Measurements from ENCODE around the gene VWA8. TPM values are rescaled to one million over a fixed set of nuclear protein-coding genes. Genes with fewer than 3 reads are reported as not detected.
"Not testable (repeated sequence)": the region's sequence is repeated elsewhere in the genome, so short reads cannot be mapped to it uniquely, and the experiment has no call there.

Gene VWA8
- total RNA-seq, 1 donor from 2014 or later = 15.8 TPM

DNA sequence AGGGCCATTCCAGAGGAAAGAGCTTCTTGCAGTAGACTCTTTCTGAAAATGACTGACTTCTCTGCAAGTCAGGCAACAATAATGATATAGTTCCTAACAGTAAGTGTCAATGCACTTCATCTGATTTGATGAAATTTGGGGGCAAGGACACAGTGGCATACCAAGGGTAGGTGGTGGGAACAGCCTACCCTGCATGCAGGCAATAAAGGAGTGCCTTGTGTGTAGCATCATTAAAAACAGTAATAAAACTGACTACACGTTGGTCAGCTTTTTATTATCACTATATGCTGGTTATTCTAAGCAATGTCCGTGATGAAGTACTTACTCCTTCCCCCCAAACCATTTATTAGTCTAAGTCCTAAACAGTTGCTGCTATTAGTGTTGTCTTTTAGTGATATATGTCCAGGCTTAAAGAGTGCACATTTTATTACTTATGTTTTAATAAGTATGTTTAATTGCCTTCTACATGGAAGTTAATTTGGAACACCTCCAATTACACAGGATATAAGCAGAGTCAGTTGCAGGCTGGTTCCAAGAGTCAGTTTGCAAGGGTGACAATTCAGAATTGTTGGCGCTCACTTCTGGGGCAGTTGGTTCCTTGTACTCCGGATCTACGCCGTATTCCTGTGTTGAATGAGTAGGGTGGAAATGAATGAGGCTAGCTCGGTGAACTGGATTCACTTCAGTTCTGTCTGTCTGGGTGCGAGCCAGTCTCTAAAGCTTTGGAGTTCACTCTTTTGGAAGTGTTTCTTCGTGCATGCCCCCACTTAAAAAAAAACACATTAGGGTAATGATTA, 419.6 kb downstream of the VWA8 start:
- peak; percentile 25 for DNase-seq (ENCODE audit: extremely low spot score, unreplicated experiment)

DNA sequence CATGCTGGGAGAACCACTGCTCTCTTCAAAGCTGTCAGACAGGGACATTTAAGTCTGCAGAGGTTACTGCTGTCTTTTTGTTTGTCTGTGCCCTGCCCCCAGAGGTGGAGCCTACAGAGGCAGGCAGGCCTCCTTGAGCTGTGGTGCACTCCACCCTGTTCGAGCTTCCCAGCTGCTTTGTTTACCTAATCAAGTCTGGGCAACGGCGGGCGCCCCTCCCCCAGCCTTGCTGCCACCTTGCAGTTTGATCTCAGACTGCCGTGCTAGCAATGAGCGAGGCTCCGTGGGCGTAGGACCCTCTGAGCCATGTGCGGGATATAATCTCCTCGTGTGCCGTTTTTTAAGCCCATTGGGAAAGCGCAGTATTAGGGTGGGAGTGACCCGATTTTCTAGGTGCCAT, 420.7 kb downstream of the VWA8 start:
- peak; percentile 64 for DNase-seq (ENCODE audit: extremely low spot score, unreplicated experiment)
- H3K9me3 Mint-ChIP-seq (ENCODE audit: unreplicated experiment); H3K27ac Mint-ChIP-seq (ENCODE audit: unreplicated experiment); H3K36me3 Mint-ChIP-seq (ENCODE audit: unreplicated experiment); H3K4me1 Mint-ChIP-seq (ENCODE audit: unreplicated experiment); H3K4me3 Mint-ChIP-seq (ENCODE audit: unreplicated experiment): not testable (repeated sequence)
- peaks cover 28% of the 10 kb centered on the region for H3K27me3 Mint-ChIP-seq (ENCODE audit: unreplicated experiment)

More for the DNA sequence above, 419.6 kb downstream of the VWA8 start:
- no peak overlapping the region for H3K27ac Mint-ChIP-seq (ENCODE audit: unreplicated experiment)
- H3K4me1 Mint-ChIP-seq (ENCODE audit: unreplicated experiment) = no peaks in the 10 kb centered on the region
- no peaks in the 10 kb centered on the region for H3K9me3 Mint-ChIP-seq (ENCODE audit: unreplicated experiment)
- TF ChIP-seq, protein P1, sequence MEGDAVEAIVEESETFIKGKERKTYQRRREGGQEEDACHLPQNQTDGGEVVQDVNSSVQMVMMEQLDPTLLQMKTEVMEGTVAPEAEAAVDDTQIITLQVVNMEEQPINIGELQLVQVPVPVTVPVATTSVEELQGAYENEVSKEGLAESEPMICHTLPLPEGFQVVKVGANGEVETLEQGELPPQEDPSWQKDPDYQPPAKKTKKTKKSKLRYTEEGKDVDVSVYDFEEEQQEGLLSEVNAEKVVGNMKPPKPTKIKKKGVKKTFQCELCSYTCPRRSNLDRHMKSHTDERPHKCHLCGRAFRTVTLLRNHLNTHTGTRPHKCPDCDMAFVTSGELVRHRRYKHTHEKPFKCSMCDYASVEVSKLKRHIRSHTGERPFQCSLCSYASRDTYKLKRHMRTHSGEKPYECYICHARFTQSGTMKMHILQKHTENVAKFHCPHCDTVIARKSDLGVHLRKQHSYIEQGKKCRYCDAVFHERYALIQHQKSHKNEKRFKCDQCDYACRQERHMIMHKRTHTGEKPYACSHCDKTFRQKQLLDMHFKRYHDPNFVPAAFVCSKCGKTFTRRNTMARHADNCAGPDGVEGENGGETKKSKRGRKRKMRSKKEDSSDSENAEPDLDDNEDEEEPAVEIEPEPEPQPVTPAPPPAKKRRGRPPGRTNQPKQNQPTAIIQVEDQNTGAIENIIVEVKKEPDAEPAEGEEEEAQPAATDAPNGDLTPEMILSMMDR (IDR thresholded peaks at IDR 0.05) = no peak
- H3K36me3 Mint-ChIP-seq (ENCODE audit: unreplicated experiment) = no peaks in the 10 kb centered on the region
- H3K4me3 Mint-ChIP-seq (ENCODE audit: unreplicated experiment) = no peak overlapping the region
- H3K27me3 Mint-ChIP-seq (ENCODE audit: unreplicated experiment) = peaks cover 24% of the 10 kb centered on the region

DNA sequence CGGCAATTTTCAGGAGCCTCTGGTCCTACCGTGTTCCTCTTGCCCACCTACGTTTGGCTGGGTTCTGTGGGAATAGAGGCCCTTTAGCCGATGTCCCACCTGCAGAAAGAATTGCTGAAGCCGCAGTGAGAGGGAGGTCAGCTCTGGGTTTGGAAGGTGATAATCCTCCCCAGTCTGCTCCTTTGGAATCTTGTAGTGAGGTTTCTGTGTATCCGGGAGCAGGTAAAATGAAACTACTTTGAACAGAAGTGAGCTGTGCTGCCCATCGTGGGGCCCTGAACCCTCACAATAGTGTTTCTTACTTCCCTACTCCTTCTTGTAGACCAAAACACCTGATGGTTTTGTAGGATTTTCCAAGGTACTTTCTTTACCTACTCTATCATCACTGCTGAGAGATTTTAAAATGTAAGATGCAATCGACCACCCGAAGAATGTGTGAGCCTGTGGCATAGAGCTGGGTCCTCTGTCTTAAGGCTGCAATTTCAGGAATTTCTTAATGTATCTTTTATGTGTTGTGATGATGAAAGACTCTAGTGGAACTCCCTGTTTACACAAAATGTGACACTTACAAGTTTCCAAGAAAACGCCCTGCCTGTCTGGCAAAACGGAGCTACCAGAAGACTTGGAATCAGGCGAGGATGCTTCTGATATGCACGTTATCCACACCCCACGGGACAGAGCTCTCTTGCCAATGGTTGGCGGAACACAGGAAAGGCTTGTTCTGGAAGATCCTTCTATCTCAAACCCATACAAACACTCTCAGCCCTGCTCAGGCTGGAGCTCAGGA, 427.4 kb downstream of the VWA8 start:
- Mint-ChIP-seq H3K27me3 (ENCODE audit: unreplicated experiment) (peaks cover 40% of the 10 kb centered on the region), H3K9me3 (ENCODE audit: unreplicated experiment) (no peaks in the 10 kb centered on the region), H3K36me3 (ENCODE audit: unreplicated experiment) (no peaks in the 10 kb centered on the region), H3K27ac (ENCODE audit: unreplicated experiment) (no peak overlapping the region), H3K4me3 (ENCODE audit: unreplicated experiment) (no peak overlapping the region), H3K4me1 (ENCODE audit: unreplicated experiment) (no peaks in the 10 kb centered on the region)
- TF ChIP-seq, protein P1 (IDR thresholded peaks at IDR 0.05) = no peak
- peak; percentile 71 for DNase-seq (ENCODE audit: extremely low spot score, unreplicated experiment)

DNA sequence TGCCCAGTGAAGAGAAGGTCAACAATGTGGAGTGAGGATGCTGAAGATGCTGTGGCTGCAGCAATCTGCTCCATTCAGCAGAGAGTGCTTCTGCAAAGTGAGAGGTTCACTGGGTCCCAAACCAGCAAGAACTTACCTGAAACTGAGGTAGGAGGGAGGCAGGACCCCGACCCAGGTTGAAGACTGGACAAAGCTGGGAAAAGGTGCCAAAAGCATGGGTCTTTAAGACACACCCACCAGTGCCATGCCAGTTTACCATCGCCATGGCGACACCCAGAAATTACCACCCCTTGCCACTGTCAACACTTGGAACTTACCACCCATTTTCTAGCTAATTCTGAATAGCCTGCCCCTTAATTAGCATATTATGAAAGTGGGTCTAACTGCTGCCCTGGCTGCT, 432.9 kb downstream of the VWA8 start:
- peaks cover 66% of the 10 kb centered on the region for H3K27me3 Mint-ChIP-seq (ENCODE audit: unreplicated experiment)
- no peak overlapping the region for H3K27ac Mint-ChIP-seq (ENCODE audit: unreplicated experiment)

DNA sequence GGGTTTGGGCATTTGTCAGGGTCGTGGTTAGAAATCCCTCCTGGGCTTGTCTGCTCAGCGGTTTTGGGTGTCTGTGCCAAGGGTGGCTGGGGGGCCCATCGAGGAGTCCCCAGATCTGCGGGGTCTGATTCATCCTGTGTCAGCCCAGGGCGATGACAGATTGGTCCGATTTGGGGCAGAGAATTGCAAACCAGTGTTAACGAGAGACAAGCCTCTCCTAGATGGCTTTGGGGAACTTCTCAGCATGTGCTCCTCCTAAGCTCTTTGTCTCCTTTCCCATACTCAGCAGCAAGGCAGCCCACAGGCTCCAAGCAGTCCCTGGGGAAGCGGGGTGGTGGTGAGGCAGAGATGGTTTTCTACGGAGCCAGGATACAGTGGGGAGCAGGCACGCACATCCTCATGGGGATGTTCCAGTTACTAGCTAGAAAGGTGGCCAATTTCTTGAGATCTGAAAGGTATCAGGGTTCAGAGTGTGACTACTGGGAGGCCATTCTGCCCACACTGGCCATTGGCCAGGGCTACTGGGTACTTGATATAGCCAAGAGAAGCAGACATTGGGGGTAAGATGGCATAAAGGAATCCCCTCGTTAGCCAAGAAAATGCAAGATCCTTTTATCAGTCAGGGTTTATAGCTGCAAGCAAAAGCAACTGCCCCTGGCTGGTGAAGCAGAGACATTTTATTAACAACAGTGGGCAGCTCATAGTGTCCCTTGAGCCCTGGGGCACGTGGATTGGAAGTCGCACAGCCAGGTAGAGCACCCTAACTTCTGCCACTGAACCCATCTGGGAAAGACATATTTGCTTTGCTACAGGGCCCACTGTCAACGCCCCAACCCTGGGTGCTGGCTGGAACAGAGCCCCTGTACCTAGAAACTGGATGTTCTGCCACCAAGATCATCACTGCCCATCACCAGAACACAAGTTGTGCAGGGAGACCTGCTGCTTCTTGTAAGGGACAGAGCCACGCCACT, 440.0 kb downstream of the VWA8 start:
- no peaks in the 10 kb centered on the region for H3K9me3 Mint-ChIP-seq (ENCODE audit: unreplicated experiment)
- H3K27ac Mint-ChIP-seq (ENCODE audit: unreplicated experiment) = no peak overlapping the region
- TF ChIP-seq, protein P1 (IDR thresholded peaks at IDR 0.05) = no peak
- H3K27me3 Mint-ChIP-seq (ENCODE audit: unreplicated experiment) = peaks cover 22% of the 10 kb centered on the region
- H3K4me3 Mint-ChIP-seq (ENCODE audit: unreplicated experiment) = no peak overlapping the region
- no peaks in the 10 kb centered on the region for H3K4me1 Mint-ChIP-seq (ENCODE audit: unreplicated experiment)
- no peaks in the 10 kb centered on the region for H3K36me3 Mint-ChIP-seq (ENCODE audit: unreplicated experiment)
- peak; percentile 76 for DNase-seq (ENCODE audit: extremely low spot score, unreplicated experiment)

More for the DNA sequence above, 432.9 kb downstream of the VWA8 start:
- no peaks in the 10 kb centered on the region for H3K36me3 Mint-ChIP-seq (ENCODE audit: unreplicated experiment)
- peak; percentile 53 for DNase-seq (ENCODE audit: extremely low spot score, unreplicated experiment)
- H3K9me3 Mint-ChIP-seq (ENCODE audit: unreplicated experiment) = no peaks in the 10 kb centered on the region
- no peak overlapping the region for H3K4me3 Mint-ChIP-seq (ENCODE audit: unreplicated experiment)
- TF ChIP-seq, protein P1 (IDR thresholded peaks at IDR 0.05) = no peak
- H3K4me1 Mint-ChIP-seq (ENCODE audit: unreplicated experiment) = no peaks in the 10 kb centered on the region
